NCI-H1436 treated with DMSO at 0.1 percent for 48 hours (cell line): Measurements from ENCODE around the gene SOX5.
"Not testable (repeated sequence)": the region's sequence is repeated elsewhere in the genome, so short reads cannot be mapped to it uniquely, and the experiment has no call there.

ENCODE experiments used
- DNase-seq: peaks from one replicate; lab custom pipeline; 2025; lab: John Stamatoyannopoulos, UW

The SOX5 gene

DNA sequence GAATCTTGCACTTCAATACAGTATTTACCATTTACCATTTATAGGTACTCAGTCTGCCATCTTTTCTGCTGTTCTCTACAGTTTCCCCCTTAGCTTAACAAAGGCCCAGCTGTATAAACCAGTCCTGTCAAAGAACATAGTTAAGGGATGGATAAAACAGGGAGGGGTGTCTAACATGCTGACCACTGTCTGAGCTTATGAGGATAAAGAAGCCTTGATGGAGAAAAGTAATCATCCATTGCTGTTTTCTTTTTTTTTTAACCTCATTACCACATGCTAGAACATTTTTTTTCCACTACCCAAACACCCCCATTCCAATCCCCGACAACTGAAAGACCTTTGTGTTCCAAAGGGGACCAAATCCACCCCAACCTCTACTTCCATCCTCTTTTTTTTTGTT lies 39.9 kb downstream of the SOX5 start:
- no peak for DNase-seq

DNA sequence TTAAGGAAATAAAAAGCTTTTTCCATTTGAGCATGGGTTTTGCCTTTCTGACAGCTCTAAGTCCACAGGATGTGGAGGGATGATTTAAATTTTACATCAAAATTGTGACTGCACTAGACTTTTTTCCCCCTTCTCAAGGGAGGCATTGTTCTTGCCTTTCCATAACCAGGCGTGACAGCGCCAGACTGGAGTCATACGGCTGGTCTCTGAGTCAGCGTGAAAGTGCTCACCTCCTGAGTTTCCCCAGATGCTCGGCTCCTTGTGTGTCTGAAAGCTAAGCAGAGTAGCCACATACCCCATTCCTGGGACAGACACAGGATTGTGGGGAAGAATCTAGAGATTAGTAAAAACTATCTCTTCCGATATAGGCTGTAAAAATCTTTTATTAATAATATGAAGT lies 43.1 kb downstream of the SOX5 start:
- no peak for DNase-seq

DNA sequence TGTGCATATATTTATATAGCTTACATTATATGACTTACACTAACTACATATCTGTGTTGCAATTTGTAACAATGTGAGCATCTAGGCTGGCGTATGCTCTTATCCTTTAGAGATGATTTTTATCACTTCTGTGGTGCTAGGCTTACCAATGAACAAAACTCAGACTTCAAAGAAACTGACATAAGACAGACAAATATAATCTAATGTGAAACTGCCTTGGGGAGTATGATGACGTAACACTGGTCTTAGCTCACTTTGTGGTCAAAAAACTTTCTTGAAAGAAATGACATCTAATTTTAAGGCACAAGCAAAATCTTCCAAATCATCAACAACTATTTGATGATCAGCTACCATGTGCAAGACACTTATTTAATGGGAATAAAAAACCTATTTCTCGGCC lies 50.0 kb downstream of the SOX5 start:
- DNase-seq, result no peak

DNA sequence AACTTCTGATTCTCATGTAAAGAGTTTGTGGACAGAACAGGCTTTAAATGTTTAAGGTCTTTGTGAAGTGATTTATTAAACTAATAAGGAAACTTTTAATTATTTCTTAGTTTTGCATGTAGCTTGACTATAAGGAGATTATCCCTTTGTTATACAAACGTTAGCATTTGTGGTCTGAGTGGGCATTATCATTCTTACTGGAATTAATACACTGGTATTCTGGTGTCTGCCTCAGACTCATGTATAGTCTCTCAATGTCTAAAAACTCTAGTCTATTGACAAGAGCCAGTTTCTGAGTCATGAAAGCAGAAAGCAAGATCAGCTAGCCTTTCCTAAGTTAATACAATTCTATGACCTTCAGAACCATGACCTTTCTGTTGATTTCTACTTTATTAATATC lies 51.3 kb downstream of the SOX5 start:
- no peak for DNase-seq

- no peak for DNase-seq
Observed at GRCh38 chr12:23895792-23896218, 53.7 kb downstream of the SOX5 start.

DNA sequence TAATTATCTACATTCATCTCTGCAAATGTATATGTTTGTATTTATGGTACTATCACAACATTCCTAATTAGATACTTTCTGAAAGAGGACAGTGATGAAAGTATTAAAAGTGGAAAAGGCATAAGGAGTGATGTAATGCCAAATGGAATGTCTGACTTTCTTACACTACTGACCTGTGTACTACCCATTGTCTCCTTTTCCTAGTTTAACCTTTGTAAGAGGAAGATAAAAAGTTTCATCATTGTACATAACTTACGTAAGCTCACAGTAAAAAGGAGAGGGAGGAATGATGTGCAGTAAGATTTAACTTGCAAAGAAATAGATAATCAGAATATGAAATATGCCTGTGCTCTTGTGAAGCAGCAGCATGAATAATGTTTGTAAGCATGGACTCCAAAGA lies 55.9 kb downstream of the SOX5 start:
- DNase-seq, result no peak

DNA sequence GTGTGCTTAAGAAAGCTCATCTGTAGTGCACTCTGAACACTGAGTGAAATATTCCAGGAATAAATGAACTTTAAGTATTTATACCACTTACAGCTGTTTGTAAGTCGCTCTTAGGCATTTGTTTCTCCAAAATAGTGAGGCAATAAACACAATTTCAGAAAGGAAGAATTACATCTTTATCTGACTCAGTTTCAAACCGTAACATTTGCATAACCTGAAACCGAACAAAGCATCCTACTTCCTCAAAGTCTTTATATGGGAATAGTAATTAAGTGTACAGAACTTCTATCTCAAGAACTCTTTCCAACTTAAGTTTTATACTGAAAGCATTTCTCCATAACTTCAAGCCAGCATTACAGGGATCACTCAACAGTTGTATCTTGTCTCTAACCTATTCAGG lies 58.4 kb downstream of the SOX5 start:
- DNase-seq, result no peak

- no peak for DNase-seq
Observed at GRCh38 chr12:23889069-23889440, 60.4 kb downstream of the SOX5 start.

GRCh38 chr12:23888396-23889068 lies 60.9 kb downstream of the SOX5 start:
- DNase-seq, result no peak

GRCh38 chr12:23887055-23887835 lies 62.2 kb downstream of the SOX5 start:
- DNase-seq, result no peak

DNA sequence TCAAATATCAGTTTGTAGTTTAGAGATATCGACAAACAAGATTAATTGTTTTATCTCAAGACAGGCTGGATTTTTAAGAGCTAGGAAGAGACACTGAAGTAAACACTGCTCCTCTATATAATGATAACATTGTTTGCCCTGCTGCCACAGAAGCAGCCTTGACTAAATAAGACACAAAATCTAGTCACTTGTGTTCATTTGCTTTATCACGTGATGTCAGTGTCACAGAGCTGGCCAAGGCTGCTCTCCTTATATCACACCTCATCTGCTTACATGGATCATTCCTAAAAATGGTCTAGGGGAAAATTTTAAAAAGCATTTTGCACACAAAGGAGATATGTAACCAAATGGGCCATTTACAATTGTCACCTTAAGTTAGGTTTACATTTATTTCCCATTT lies 64.1 kb downstream of the SOX5 start:
- no peak for DNase-seq

- no peak for DNase-seq
Observed at GRCh38 chr12:23884909-23885308, 64.6 kb downstream of the SOX5 start.

- DNase-seq, result no peak
Observed at GRCh38 chr12:23880988-23881387, 68.5 kb downstream of the SOX5 start.

DNA sequence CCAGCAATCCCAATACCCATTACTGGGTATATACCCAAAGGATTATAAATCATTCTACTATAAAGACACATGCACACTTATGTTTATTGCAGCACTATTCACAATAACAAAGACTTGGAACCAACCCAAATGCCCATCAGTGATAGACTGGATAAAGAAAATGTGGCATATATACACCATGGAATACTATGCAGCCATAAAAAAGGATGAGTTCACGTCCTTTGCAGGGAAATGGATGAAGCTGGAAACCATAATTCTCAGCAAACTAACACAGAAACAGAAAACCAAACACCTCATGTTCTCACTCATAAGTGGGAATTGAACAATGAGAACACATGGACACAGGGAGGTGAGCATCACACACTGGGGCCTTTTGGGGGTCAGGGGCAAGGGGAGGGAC lies 72.9 kb downstream of the SOX5 start:
- not testable (repeated sequence) for DNase-seq

GRCh38 chr12:23867794-23868193 lies 81.7 kb downstream of the SOX5 start:
- DNase-seq, result no peak

- DNase-seq, result no peak
Observed at GRCh38 chr12:23862701-23863100, 86.8 kb downstream of the SOX5 start.

DNA sequence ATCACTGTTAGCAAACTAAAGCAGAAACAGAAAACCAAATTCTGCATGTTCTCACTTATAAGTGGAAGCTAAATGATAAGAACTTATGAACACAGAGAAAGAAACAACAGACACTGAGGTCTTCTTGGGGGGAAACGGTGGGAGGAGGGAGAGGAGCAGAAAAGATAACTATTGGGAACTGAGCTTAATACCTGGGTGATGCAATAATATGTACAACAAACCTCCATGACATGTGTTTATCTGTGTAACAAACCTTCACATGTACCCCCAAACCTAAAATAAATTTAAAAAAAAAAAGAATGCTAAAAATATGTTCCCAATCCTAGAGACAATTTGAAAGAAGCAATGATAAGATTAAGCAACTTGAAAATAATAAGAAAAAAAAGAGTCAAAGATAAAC lies 89.5 kb downstream of the SOX5 start:
- no peak for DNase-seq

GRCh38 chr12:23857178-23857577 lies 92.3 kb downstream of the SOX5 start:
- DNase-seq, result no peak

DNA sequence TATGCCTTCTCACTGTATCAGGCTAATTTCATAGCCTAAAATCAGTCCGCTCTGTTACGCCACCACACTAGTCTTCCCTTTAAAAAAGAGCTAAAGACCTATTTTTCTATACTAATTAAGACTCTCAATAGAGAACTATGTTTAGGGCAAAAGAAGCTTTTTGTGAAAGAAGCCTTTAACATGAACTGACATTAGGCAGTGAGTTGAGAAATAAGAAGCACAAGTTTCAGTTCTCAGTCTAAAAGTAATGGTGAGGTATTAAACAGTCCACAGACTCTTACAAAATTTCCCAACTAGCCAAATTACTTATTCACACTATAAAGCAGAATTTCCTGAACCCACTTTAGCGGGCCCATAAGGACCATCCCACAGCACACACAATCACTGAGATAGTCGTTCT lies 93.7 kb downstream of the SOX5 start:
- DNase-seq, result no peak

GRCh38 chr12:23854598-23854997 lies 94.9 kb downstream of the SOX5 start:
- DNase-seq, result no peak

- no peak for DNase-seq
Observed at GRCh38 chr12:23853640-23854039, 95.8 kb downstream of the SOX5 start.

GRCh38 chr12:23851602-23852001 lies 97.9 kb downstream of the SOX5 start:
- no peak for DNase-seq

- DNase-seq, result no peak
Observed at GRCh38 chr12:23847857-23848256, 101.6 kb downstream of the SOX5 start.

GRCh38 chr12:23843958-23844357 lies 105.5 kb downstream of the SOX5 start:
- no peak for DNase-seq
